KOPT-K1 (cell line): Measurements from ENCODE around the gene INSRR.

Experiments used
- H3K27ac ChIP-seq: fragments of 200-600 bp; sonication (generic); 2 replicates; pipeline ENCODE4 v1.5.1; 2016; ENCODE audit warnings: antibody characterized with exemption, mild to moderate bottlenecking, low read depth, low read length; ENCODE audit not compliant: poor library complexity, severe bottlenecking
- H3K36me3 ChIP-seq: fragments of 200-600 bp; sonication (generic); 2 replicates; pipeline ENCODE4 v1.5.1; 2017; ENCODE audit warnings: antibody characterized with exemption, mild to moderate bottlenecking, low read length, moderate library complexity; ENCODE audit not compliant: insufficient read depth
- H3K9me3 ChIP-seq: fragments of 200-600 bp; sonication (generic); 2 replicates; pipeline ENCODE4 v1.5.1; 2017; ENCODE audit warnings: antibody characterized with exemption, low read length, mild to moderate bottlenecking; ENCODE audit not compliant: insufficient read depth, poor library complexity, severe bottlenecking

The INSRR gene

GRCh38 chr1:156805766-156806511 lies 53.0 kb downstream of the INSRR start:
- Histone ChIP-seq H3K9me3 (no peaks in the 10 kb centered on the region), H3K27ac (no peak overlapping the region), H3K36me3 (peaks cover 22% of the 10 kb centered on the region)

GRCh38 chr1:156804572-156805243 lies 54.2 kb downstream of the INSRR start:
- H3K27ac ChIP-seq = no peak overlapping the region

GRCh38 chr1:156804026-156804425 lies 54.9 kb downstream of the INSRR start:
- Histone ChIP-seq H3K36me3 (peaks cover 40% of the 10 kb centered on the region), H3K27ac (no peak overlapping the region), H3K9me3 (no peaks in the 10 kb centered on the region)

More at GRCh38 chr1:156804572-156805243, 54.2 kb downstream of the INSRR start:
- H3K9me3 ChIP-seq = no peaks in the 10 kb centered on the region
- peaks cover 34% of the 10 kb centered on the region for H3K36me3 ChIP-seq

GRCh38 chr1:156803086-156803851 lies 55.6 kb downstream of the INSRR start:
- no peaks in the 10 kb centered on the region for H3K9me3 ChIP-seq
- peaks cover 48% of the 10 kb centered on the region for H3K36me3 ChIP-seq
- H3K27ac ChIP-seq = no peak overlapping the region

- Histone ChIP-seq H3K36me3 (peaks cover 56% of the 10 kb centered on the region), H3K9me3 (no peaks in the 10 kb centered on the region), H3K27ac (no peak overlapping the region)
Observed at GRCh38 chr1:156802421-156802935, 56.4 kb downstream of the INSRR start.

GRCh38 chr1:156801409-156802121 lies 57.4 kb downstream of the INSRR start:
- no peaks in the 10 kb centered on the region for H3K9me3 ChIP-seq
- H3K27ac ChIP-seq = no peak overlapping the region
- peaks cover 65% of the 10 kb centered on the region for H3K36me3 ChIP-seq

GRCh38 chr1:156797212-156797871 lies 61.6 kb downstream of the INSRR start:
- H3K36me3 ChIP-seq = peaks cover 99% of the 10 kb centered on the region
- no peaks in the 10 kb centered on the region for H3K9me3 ChIP-seq
- H3K27ac ChIP-seq = no peak overlapping the region

GRCh38 chr1:156796340-156797097 lies 62.4 kb downstream of the INSRR start:
- peaks cover 99% of the 10 kb centered on the region for H3K36me3 ChIP-seq
- H3K9me3 ChIP-seq = no peaks in the 10 kb centered on the region
- no peak overlapping the region for H3K27ac ChIP-seq

GRCh38 chr1:156795787-156796186 lies 63.1 kb downstream of the INSRR start:
- no peak overlapping the region for H3K27ac ChIP-seq
- peaks cover 99% of the 10 kb centered on the region for H3K36me3 ChIP-seq
- H3K9me3 ChIP-seq = no peaks in the 10 kb centered on the region

GRCh38 chr1:156795374-156795733 lies 63.6 kb downstream of the INSRR start:
- Histone ChIP-seq H3K9me3 (no peaks in the 10 kb centered on the region), H3K27ac (no peak overlapping the region), H3K36me3 (peaks cover 99% of the 10 kb centered on the region)

GRCh38 chr1:156794506-156795373 lies 64.2 kb downstream of the INSRR start:
- H3K27ac ChIP-seq = no peak overlapping the region
- peaks cover 99% of the 10 kb centered on the region for H3K36me3 ChIP-seq
- no peaks in the 10 kb centered on the region for H3K9me3 ChIP-seq
